Astrocyte of the cerebellum (primary cell): ENCODE measurements around the gene LPXN.

Source experiments
- DNase-seq: peaks from one replicate; pipeline ENCODE4 v3.0.0-alpha.2; 2011; ENCODE audit warnings: low read depth
- H3K4me3 ChIP-seq: 2 replicates; pipeline ENCODE4 v1.5.1; 2011; ENCODE audit warnings: mild to moderate bottlenecking, low read depth, low read length, moderate library complexity
- CTCF ChIP-seq: IDR thresholded peaks from 2 replicates; pipeline ENCODE4 v1.5.1; 2012; ENCODE audit warnings: low read length, low read depth, moderate library complexity, mild to moderate bottlenecking; ENCODE audit errors: missing control alignments
- in situ Hi-C: cut with HindIII; loops from 2 replicates; pipeline ENCODE4 v1.10.0; 2017; ENCODE audit warnings: low sequenced_read_pairs

The LPXN gene

GRCh38 chr11:58509748-58510147 is 65.9 kb downstream of the LPXN start:
- TF ChIP-seq CTCF: no peak
- no peak overlapping the region for H3K4me3 ChIP-seq
- in situ Hi-C loops: loop anchor here (25.0 kb wide), 1 partner anchor 697 kb away; no protein-coding TSS in a partner anchor
- DNase-seq: no peak

GRCh38 chr11:58508814-58509213 is 66.8 kb downstream of the LPXN start:
- in situ Hi-C loops: loop anchor here (25.0 kb wide), 1 partner anchor 697 kb away; no protein-coding TSS in a partner anchor
- TF ChIP-seq CTCF: no peak
- DNase-seq: no peak
- H3K4me3 ChIP-seq: no peak overlapping the region

GRCh38 chr11:58508005-58508404 is 67.7 kb downstream of the LPXN start, which contains the start of gene OR5B21:
TSS of gene OR5B21 (minus strand) at chr11:58508105. CDS start at chr11:58508105, 0 bp downstream.
- in situ Hi-C loops: loop anchor here (25.0 kb wide), 1 partner anchor 696 kb away; no protein-coding TSS in a partner anchor
- H3K4me3 ChIP-seq: no peak within 1 kb of the TSS
- no peak for DNase-seq
- no peak for TF ChIP-seq CTCF

- in situ Hi-C loops: loop anchor here (25.0 kb wide), 1 partner anchor 695 kb away; no protein-coding TSS in a partner anchor
- TF ChIP-seq CTCF: no peak
These were observed 68.3 kb downstream of the LPXN start for GRCh38 chr11:58507355-58507754.

GRCh38 chr11:58506935-58507334 is 68.7 kb downstream of the LPXN start:
- H3K4me3 ChIP-seq: no peak overlapping the region
- no peak for TF ChIP-seq CTCF
- no peak for DNase-seq
- in situ Hi-C loops: loop anchor here (25.0 kb wide), 1 partner anchor 695 kb away; no protein-coding TSS in a partner anchor

More at GRCh38 chr11:58507355-58507754, 68.3 kb downstream of the LPXN start:
- DNase-seq: no peak
- no peak overlapping the region for H3K4me3 ChIP-seq

GRCh38 chr11:58505849-58506248 is 69.8 kb downstream of the LPXN start:
- H3K4me3 ChIP-seq: no peak overlapping the region
- DNase-seq: no peak
- in situ Hi-C loops: loop anchor here (25.0 kb wide), 1 partner anchor 694 kb away; no protein-coding TSS in a partner anchor
- no peak for TF ChIP-seq CTCF
